PC-3 (cell line): Measurements from ENCODE around the gene SUV39H1.

Experiments
- EZH2 ChIP-seq: fragments of 300-600 bp; sonication (generic); IDR thresholded peaks from one replicate; pipeline ENCODE4 v1.6.1; 2017; ENCODE audit warnings: antibody characterized with exemption, mild to moderate bottlenecking, low read length; ENCODE audit not compliant: unreplicated experiment
- TF ChIP-seq, protein P1 (sequence below): fragments of 300-600 bp; sonication (generic); conservative IDR thresholded peaks from 2 replicates; pipeline ENCODE4 v1.5.1; 2017; ENCODE audit warnings: antibody characterized with exemption, low read depth, mild to moderate bottlenecking, low read length

DNA sequence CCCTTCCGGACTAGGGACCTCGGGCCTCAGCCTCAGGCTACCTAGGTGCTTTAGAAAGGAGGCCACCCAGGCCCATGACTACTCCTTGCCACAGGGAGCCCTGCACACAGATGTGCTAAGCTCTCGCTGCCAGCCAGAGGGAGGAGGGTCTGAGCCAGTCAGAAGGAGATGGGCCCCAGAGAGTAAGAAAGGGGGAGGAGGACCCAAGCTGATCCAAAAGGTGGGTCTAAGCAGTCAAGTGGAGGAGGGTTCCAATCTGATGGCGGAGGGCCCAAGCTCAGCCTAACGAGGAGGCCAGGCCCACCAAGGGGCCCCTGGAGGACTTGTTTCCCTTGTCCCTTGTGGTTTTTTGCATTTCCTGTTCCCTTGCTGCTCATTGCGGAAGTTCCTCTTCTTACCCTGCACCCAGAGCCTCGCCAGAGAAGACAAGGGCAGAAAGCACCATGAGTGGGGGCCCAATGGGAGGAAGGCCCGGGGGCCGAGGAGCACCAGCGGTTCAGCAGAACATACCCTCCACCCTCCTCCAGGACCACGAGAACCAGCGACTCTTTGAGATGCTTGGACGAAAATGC, 13.0 kb upstream of the SUV39H1 start, which contains the start of gene WAS:
- no peak for TF ChIP-seq EZH2
- TF ChIP-seq, protein P1, sequence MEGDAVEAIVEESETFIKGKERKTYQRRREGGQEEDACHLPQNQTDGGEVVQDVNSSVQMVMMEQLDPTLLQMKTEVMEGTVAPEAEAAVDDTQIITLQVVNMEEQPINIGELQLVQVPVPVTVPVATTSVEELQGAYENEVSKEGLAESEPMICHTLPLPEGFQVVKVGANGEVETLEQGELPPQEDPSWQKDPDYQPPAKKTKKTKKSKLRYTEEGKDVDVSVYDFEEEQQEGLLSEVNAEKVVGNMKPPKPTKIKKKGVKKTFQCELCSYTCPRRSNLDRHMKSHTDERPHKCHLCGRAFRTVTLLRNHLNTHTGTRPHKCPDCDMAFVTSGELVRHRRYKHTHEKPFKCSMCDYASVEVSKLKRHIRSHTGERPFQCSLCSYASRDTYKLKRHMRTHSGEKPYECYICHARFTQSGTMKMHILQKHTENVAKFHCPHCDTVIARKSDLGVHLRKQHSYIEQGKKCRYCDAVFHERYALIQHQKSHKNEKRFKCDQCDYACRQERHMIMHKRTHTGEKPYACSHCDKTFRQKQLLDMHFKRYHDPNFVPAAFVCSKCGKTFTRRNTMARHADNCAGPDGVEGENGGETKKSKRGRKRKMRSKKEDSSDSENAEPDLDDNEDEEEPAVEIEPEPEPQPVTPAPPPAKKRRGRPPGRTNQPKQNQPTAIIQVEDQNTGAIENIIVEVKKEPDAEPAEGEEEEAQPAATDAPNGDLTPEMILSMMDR = no peak
